SW 1271 (cell line): ENCODE results near the gene ATXN7L1.

ENCODE experiments used
- DNase-seq, 2 experiments: peaks; one replicate each; lab custom pipeline; 2025; lab: John Stamatoyannopoulos, UW

ATXN7L1 gene

DNA sequence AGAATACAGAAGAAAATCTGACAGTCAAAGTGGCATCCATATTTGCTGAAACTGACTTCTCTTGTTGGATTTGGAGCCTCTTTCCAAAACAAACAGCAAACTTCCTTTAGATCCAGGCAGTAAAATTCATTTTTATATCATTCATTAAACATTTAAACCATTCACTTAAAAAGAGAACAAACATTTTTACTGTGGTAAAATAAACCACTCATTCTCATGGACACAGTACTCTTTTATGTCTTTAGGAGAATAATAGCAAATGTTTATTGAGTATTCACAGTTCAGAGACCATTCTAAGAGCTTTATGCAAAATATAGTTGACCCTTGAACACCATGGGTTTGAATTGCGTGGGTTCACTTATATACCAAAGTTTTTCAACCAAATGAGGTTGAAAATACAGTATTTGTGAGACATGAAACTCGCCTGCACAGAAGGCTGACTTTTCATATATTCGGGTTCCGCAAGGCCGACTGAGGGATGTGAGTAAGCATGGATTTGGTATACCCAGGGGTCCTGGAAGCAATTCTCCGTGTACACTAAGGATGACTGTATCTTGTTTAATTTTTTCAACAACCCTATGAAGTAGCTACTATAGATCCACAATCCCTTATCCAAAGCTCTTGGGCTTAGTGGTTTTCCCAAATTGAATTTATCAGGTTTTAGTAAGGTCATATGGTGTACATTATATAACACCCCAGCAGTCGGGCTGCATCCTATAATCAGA, 49.1 kb downstream of the ATXN7L1 start:
- DNase-seq, result no peak

DNA sequence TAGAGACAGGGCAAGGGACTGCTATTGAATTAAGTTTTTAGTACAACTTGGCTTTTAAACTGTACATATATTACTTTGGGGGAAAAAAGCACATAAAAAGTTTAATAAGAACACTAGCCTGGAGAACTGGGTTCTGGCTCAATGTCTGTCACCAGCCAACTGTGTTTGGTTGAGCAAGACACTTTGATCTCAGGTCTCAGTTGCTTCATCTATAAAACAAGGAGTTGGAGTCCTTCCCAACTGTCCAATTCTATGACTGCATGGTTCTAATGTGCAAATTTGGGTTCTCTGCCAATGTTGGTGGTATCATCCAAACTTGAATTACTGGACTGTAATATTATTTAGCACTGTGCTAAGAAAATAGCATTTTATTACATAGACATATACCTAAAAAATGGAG, 50.3 kb downstream of the ATXN7L1 start:
- DNase-seq, result no peak

DNA sequence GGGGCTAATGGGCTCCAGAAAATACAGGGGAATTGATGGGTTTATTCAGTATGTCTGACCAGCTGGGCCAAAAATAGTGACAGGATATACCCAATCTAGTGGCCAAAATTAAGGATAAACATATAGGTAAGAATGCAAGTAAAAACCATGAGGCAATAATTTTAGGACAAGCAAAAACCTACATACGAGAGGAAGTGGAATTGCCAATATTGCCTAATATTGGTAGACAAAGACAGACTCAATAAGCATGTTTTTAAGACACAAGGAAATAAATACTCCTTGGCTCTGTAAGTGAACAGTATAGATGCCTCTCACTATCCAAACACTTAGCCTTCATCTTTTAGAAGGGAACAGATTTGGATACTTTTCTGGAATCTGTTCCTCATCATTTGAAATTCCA, 51.0 kb downstream of the ATXN7L1 start:
- DNase-seq, result no peak

DNA sequence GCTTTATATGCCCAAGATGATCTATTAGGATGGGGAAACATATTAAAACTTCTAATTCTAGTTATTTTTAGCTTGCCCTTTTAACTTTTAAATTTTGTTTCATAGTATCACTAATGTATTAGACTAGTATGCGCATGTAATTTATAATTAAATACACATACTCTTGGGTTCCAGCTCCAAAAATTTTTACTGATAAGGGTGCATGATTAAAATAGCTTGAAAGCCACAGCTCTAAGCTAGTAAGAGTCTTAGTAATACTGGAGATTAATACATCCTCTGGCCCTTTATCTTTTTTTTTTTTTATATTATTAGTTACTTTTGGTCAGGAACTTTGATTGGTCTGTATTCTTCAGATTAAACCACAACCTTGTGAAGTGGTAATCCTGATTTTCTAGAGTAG, 53.6 kb downstream of the ATXN7L1 start:
- DNase-seq, result no peak

DNA sequence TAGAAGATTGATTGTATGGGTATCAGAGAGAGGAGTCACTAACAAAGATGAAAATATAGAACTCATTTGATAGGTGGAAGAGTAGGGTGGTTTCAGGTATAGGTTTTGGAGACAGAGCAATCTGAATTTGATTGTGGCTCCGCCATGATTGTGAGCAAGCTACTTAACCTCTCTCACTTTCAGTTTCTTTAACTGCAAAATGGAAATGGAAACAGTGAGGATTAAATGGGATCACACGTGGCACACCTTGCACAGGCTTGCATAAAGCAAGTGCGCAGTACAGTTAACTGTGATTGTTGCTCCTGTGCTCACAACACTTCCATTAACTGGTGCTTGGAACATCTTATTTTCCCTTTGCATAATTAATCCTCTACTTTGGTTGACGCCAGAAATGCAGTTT, 54.9 kb downstream of the ATXN7L1 start:
- no peak for DNase-seq

DNA sequence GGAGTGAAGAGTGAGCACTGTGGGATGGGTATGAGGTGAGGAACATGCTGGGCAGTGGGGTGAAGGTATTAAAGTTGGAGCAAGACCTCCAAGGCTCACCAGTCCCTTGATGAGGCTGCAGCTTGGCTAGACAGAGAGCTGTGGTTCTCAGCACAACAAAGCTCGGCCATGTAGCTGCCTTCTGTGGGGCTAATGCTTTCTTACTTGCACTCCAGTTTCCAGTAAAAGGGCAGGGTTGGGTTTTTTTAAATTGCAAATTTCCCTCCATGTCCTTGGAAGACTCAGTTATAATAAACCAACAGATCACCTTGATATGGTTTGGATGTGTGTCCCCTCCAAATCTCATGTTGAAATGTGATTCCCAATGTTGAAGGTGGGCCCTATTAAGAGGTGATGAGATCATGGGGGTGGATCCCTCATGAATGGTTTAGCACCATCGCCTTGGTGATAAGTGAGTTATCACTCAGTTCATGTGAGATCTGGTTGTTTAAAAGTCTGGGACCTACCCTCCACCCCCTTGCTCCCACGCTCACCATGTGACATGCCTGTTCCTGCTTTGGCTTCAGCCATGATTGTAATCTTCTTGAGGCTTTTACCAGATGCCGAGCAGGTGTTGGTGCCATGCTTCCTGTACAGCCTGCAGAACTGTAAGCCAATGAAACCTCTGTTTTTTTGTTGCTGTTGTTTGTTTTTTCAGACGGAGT, 55.9 kb downstream of the ATXN7L1 start:
- DNase-seq, result no peak

DNA sequence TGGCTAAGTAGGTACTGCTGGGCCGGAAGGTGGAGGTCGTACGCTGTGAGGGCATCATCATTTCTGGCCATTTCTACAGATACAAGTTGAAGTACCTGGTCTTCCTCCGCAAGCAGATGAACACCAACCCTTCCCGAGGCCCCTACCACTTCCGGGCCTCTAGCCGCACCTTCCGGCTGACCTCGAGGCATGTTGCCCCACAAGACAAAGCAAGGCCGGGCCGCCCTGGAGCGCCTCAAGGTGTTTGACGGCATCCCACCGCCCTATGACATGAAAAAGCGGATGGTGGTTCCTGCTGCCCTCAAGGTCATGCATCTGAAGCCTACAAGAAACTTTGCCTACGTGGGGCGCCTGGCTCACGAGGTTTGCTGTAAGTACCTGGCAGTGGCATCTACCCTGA, 56.8 kb downstream of the ATXN7L1 start:
- DNase-seq, result no peak

DNA sequence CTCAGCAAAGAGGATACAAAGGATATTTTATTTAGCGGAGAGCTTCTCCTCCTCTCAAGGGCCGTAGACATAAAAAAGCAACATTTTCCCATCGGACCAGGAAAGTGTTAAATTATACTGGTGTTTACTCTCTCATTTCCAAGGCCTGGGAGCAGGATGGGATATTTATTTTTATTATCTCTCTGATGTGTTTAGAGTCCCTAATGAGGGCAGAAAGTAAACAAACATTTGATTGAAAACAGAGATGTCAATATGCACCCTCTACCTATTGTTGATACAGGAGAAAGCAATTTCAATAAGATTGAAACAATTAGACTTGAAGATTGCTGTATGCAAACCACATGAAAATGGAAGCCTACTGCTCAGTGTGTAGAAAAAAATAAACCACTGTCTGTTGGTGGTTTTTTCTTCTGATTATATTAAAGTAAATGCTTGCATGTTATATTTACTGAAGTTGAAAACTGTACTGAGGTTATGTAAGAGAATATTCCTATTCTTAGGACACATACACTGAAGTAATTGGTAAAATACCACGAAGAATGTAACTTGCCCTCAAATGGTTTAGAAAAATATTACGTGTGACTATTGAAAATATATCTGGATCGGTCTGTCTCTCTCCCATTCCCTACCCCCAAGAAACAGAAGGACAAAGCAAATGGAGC, 59.3 kb downstream of the ATXN7L1 start:
- no peak for DNase-seq

DNA sequence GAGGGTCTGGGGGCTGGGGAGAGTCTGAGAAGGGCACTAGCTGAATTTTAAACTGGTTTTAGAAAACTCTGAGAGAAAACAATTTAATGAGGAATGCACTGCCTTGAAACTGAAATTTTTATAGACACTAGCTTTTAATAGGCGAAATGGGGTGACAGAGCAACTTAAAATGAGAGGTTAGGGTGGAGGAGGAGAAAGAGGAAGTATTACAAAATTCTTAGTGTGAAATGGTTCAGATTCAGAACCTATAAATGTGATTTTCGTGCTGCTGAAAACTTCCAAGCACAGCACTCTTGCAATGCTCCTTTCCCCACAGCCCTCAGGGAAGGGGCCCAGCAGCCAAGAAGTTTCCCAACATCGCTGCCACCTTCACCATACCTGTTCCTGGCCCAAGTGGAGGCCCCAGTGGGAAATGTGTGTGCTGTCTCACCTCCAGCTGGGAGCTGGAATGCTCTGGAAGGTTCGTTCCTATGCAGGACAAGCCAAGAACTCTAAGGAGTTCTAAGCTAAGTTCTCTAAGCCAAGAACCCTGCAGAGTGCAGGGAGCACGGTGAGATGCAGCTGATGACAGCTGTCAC, 60.0 kb downstream of the ATXN7L1 start:
- DNase-seq, result no peak

DNA sequence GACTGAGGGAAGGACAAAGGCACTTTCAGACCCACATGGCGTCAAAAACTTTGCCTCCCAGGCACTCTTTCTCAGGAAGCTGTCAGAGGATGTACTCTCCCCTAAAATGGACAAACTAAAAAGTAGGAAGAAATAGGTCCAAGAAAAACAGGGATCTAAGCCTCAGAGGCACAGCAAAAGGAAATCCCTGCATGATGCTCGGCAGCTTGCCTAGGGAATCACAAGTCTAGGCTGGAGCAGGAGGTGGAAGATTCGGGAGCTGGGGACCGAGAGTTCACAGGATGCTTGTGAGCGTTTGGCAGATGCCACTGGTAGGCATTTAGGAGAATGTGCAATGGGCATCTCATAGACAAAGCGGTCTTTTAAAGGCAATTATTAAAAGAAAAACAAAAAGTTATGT, 60.8 kb downstream of the ATXN7L1 start:
- DNase-seq, result no peak

DNA sequence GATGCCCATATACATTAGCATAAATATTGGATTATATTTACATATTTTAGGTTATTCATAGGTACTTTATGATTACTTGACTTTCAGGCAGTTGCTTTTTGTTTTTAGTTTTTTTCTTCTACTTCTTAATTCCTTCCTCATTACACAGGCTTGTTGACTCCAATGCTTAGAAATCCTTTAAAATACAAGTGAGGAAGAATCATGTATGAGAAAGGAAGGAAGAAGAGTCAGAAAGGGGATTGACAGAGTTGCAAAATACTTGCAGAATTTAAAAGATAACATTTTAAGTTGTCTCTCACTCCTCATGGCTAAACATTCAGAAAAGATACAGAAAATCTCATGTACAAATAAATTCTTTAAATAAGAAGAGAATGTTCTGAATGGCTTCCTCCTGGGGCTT, 61.9 kb downstream of the ATXN7L1 start:
- DNase-seq, result no peak

DNA sequence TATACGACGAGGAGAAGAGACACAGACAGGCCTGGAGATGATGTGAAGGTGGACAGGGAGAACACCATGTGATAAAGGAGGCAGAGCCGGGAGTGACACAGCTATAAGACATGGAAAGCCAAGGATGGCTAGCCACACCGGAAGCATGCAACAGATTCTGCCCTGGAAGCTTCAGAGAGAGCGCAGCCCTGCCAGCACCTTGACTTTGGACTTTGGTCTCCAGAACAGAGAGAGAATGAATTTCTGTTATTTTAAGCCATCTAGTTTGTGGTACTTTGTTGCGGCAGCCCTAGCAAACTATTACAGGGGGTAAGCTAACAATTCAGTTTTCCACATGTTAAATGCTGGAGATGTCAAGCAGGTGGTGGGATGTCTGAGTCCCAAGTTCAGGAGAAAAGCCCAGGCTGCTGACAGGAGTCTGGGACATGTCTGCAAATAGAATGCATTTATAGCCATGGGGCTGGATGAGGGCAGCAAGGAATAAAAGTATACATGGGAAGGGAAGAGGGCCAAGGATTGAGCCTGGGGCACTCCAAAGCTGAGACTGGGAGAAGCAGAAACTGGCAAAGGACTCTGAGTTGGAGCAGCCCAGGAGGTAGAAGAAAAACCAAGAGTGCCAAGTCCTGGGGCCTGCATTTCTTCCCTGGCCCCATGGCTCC, 65.1 kb downstream of the ATXN7L1 start:
- DNase-seq, result no peak

DNA sequence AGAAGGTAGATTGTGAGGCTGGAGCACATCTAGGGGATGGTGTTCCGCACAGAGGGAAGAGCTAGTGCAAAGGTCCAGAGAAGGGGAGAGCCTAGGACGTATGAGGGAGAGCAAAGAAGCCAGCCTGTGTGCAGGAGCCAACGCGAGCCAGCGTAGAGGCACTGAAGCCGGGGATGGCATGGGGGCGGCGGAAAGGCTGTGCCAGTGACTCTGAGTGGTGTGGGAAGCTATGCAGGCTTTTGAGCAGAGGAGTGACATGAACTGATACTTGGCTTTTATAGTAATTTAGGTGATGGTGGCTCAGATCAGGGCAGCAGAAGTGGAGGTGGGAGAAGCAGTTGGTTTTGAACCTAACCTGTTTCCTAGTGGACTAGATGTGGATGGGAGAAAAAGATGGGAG, 65.8 kb downstream of the ATXN7L1 start:
- no peak for DNase-seq

DNA sequence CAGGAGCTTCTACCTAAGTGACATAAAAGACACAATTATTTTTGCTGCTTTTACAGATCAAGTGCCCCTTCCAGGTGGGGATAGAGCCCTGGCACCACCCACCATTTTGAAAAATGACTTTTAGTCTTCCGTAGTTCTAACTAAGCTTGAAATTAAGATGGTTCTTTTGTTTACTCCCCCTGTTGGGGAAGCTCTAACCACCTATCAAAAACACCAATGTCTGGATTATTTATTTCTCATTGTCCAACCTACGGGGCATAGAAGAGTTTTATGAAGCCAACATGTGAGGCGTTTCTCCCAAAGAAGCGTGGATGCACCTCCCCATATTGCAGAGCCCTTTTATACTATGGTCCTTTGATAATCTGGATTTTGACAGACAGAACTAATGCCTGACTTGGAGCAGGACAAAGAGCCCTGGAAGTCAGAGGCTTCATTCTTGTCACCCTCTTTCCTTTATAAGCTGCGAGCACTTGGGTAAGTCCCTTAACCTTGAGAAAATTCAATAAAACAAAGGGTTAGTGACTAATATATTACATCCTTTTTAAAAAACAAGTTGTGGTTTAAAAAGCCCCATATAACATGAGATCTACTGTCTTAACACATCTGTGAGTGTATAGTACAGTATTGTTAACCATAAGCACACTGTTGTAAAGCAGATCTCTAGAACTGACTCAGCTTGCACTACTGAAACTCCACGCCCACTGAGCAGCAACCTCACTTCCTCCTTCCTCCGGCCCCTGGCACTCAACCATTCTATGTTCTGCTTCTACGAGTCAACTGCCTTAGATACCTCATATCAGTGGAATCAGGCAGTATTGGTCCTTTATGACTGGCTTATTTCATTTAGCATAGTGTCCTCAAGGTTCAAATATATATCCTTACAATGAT, 67.5 kb downstream of the ATXN7L1 start:
- no peak for DNase-seq

DNA sequence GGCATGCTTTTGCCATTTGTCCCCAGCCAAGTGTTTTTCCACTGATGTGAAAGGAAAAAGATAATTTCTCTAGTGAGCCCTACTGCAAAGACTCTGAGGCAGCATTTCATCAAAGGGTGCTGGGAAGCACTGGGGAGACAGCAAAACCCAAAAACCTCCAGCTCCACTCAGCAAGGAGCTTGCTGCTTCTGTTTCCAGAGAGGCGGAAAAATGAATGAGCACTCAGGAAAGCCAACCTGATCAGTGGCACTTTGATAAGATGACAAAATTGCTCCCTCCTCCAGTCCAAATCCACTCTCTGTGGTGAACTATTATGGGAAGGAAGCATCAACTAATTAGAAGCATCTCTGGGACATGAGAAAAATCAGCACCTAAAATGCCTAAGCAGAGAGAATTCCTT, 68.2 kb downstream of the ATXN7L1 start:
- no peak for DNase-seq

DNA sequence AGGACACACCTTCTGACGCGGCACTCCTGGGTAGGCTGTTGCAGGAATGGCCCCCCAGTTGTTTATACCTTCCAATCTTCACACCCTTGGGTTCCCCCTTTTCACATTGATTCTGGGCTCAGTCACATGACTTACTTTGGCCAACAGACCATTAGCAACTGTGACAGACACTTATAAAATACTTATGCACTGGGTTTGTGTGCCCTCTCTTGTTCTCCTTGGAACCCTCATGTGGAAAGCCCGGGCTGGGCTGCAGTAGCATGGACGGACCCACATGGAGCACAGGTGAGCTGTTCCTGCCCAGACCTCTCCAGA, 69.0 kb downstream of the ATXN7L1 start:
- DNase-seq, result no peak

DNA sequence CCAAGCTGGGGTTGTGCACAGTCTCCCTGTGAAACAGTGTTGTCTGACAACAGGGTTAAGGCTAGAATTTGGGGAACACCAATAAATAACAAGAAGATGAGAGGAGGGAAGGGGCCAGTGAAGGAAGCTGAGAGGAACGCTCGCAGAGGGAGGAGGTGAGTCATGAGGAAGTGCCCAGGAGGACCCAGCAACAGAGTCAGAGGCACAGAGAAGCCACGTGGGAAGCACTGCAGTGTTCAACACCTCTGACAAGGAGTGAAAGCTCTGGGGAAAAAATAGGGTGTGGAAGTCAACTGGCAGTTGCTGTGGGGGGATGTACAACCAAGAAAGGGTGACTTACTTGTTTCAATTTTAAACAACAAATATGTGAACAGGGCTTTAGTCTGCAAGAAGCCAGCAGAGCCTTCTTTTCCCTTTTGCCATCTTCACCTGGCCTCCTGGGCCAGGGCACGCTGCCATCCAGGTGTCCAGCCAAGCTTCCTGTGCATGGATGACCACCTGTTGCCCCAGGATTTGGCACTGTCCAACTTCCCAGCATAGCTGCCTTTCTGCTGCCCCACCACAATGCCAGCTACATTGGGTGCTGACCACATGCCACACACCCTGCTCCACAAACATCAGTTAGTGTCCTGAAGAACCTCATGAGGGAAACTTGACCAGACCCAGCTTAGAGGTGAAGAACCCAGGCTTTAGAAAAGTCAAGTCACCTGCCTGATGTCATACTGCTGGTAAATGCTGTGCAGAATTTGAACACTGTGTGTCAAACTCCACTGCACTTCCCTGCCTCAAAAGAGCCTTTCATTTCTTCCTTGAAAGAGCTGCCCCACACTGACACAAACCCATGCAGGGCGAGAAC, 69.6 kb downstream of the ATXN7L1 start:
- DNase-seq, result peak; percentile 20 to 48

DNA sequence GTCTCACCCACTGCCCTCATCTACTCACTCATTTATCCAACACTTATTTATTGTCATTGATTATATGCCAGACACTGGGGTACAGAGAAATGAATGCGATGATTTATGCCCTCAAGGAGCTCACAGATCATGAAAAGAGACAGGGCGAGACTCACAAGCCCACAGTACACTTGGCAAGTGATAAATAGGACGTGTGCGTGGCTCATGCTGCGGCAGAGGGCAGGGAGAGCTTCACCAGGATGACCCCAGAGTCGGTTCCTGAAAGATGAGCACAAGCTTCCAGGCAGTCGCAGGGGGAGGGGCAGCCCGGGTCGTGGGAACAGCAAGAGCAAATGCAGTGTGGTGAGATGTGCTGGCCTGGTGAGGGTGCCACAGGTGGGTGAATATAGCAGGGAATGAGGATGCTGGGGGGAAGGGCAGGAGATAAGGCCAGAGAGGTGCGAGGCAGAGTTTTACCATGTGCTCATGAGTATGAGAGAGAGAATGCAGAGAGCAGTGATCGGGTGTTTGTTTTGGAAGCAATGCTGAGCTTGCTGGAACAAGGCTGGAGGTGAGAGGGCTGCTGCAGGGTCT, 70.9 kb downstream of the ATXN7L1 start:
- no peak for DNase-seq

DNA sequence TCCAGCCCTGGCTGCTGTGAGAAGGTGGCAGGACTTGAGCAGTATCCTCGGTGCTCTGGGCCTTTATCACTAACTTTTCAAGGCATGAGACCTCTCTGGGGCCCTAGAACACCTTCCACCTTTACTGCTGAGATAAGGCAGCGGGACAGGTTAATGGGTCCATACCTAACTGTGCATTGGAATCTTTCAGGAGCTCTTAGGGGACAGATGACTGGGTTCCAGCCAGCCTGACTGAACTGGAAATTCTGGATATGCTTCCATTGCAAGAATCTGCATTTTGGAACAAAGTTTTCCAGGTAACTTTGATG, 73.0 kb downstream of the ATXN7L1 start:
- DNase-seq, result no peak

DNA sequence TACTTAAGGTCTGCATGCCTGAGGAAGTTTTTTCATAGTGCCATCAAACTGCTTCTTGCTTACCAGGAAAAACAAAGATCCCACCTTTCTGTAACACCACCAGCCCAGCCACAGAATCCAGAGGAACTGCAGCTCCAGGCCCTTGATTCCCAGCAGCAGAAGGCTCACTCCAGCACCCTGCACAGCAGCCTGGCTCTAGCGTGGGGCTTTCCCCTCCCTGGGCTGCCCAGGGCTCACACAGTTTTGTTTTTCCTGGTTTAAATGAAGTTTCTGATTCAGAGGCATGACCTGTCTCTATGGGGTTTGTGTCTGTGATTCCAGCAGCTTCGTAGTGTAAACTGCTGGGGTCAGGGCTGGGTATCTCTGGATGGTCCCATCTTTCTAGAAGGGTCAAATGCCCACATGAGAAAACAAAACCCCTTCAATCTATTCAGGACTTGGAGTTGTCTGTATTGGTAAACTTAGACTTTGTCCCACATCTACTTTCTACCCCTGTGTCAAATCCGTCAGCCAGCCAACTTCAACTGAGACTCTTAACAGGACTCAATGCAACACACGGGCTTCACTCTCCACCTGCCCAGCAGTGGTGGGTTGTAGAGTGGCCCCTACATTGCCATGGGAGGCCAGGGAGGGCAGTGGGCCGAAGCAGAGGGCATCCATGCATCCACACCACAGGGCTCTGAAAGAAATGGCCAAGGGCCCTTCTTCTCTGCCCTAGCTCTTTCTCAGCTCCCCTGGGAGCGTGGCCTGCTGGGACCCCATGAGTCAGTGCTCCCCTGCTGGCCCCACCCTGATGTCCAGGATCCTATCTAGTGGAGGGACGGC, 73.6 kb downstream of the ATXN7L1 start:
- DNase-seq, result no peak
